Astrocyte of the spinal cord (primary cell): ENCODE measurements around the gene NLGN4X.

Experiments
- DNase-seq: peaks from one replicate; pipeline ENCODE4 v3.0.0; 2011; ENCODE audit warnings: low read depth, low spot score
- H3K4me3 ChIP-seq: 2 replicates; pipeline ENCODE4 v1.5.1; 2011; ENCODE audit warnings: low read depth, mild to moderate bottlenecking, low read length, moderate library complexity
- CTCF ChIP-seq: IDR thresholded peaks from 2 replicates; pipeline ENCODE4 v1.5.1; 2012; ENCODE audit warnings: low read depth, mild to moderate bottlenecking, low read length, inconsistent platforms
- in situ Hi-C: cut with HindIII; loops from 2 replicates; pipeline ENCODE4 v1.10.0; 2017; ENCODE audit warnings: low sequenced_read_pairs

Gene NLGN4X

GRCh38 chrX:6132970-6133369, 95.7 kb downstream of the NLGN4X start:
- no peak for TF ChIP-seq CTCF
- no peak for DNase-seq
- H3K4me3 ChIP-seq, result no peak overlapping the region
- in situ Hi-C loops, result no loop called here

GRCh38 chrX:6131287-6131686, 97.4 kb downstream of the NLGN4X start:
- TF ChIP-seq CTCF, result no peak
- DNase-seq, result no peak
- in situ Hi-C loops, result no loop called here
- H3K4me3 ChIP-seq, result no peak overlapping the region

GRCh38 chrX:6129195-6129594, 99.5 kb downstream of the NLGN4X start:
- no peak for TF ChIP-seq CTCF
- DNase-seq, result no peak
- H3K4me3 ChIP-seq, result no peak overlapping the region
- in situ Hi-C loops, result no loop called here

- no peak overlapping the region for H3K4me3 ChIP-seq
- in situ Hi-C loops, result no loop called here
- DNase-seq, result no peak
- TF ChIP-seq CTCF, result no peak
Measured at GRCh38 chrX:6120329-6120728, 108.3 kb downstream of the NLGN4X start.

- DNase-seq, result no peak
- in situ Hi-C loops, result no loop called here
- H3K4me3 ChIP-seq, result no peak overlapping the region
- no peak for TF ChIP-seq CTCF
Measured at GRCh38 chrX:6095469-6095868, 133.2 kb downstream of the NLGN4X start.

- DNase-seq, result no peak
- TF ChIP-seq CTCF, result no peak
- in situ Hi-C loops, result no loop called here
- no peak overlapping the region for H3K4me3 ChIP-seq
Measured at GRCh38 chrX:6074532-6074931, 154.1 kb downstream of the NLGN4X start.

GRCh38 chrX:6071731-6072130, 156.9 kb downstream of the NLGN4X start:
- TF ChIP-seq CTCF, result no peak
- DNase-seq, result no peak
- in situ Hi-C loops, result no loop called here
- H3K4me3 ChIP-seq, result no peak overlapping the region
